Measurements from ENCODE around the gene DNM3. TPM values are rescaled to one million over a fixed set of nuclear protein-coding genes. Genes with fewer than 3 reads are reported as not detected.

The DNM3 gene
- total and polyA plus RNA-seq, 9 of the 15 experiments (the other 6 are each of a cell fraction or from before 2014, with no cell fraction given): 0.08 to 0.36 (median 0.22) TPM; not detected in 1

DNA sequence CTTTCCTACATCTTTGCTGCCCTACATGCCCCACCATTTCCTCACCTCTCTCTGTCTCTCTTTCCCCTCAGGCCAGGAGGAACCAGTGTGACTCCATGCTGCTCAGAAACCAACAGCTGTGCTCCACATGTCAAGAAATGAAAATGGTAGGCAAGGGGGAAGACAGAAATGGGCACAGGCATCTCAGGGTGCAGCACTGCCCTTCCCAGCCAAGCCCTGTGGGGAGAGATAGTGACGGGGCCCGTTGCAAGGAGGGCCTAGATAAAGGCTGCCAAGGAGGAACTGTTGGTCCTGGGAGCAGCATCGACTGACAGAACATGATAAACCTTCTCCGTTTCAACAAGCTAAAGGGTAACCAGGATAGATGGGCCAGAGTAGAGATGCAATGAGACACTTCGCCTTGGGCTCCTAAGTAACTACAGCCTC, 615.1 kb downstream of the DNM3 start (continued):
- TF ChIP-seq, protein P1, sequence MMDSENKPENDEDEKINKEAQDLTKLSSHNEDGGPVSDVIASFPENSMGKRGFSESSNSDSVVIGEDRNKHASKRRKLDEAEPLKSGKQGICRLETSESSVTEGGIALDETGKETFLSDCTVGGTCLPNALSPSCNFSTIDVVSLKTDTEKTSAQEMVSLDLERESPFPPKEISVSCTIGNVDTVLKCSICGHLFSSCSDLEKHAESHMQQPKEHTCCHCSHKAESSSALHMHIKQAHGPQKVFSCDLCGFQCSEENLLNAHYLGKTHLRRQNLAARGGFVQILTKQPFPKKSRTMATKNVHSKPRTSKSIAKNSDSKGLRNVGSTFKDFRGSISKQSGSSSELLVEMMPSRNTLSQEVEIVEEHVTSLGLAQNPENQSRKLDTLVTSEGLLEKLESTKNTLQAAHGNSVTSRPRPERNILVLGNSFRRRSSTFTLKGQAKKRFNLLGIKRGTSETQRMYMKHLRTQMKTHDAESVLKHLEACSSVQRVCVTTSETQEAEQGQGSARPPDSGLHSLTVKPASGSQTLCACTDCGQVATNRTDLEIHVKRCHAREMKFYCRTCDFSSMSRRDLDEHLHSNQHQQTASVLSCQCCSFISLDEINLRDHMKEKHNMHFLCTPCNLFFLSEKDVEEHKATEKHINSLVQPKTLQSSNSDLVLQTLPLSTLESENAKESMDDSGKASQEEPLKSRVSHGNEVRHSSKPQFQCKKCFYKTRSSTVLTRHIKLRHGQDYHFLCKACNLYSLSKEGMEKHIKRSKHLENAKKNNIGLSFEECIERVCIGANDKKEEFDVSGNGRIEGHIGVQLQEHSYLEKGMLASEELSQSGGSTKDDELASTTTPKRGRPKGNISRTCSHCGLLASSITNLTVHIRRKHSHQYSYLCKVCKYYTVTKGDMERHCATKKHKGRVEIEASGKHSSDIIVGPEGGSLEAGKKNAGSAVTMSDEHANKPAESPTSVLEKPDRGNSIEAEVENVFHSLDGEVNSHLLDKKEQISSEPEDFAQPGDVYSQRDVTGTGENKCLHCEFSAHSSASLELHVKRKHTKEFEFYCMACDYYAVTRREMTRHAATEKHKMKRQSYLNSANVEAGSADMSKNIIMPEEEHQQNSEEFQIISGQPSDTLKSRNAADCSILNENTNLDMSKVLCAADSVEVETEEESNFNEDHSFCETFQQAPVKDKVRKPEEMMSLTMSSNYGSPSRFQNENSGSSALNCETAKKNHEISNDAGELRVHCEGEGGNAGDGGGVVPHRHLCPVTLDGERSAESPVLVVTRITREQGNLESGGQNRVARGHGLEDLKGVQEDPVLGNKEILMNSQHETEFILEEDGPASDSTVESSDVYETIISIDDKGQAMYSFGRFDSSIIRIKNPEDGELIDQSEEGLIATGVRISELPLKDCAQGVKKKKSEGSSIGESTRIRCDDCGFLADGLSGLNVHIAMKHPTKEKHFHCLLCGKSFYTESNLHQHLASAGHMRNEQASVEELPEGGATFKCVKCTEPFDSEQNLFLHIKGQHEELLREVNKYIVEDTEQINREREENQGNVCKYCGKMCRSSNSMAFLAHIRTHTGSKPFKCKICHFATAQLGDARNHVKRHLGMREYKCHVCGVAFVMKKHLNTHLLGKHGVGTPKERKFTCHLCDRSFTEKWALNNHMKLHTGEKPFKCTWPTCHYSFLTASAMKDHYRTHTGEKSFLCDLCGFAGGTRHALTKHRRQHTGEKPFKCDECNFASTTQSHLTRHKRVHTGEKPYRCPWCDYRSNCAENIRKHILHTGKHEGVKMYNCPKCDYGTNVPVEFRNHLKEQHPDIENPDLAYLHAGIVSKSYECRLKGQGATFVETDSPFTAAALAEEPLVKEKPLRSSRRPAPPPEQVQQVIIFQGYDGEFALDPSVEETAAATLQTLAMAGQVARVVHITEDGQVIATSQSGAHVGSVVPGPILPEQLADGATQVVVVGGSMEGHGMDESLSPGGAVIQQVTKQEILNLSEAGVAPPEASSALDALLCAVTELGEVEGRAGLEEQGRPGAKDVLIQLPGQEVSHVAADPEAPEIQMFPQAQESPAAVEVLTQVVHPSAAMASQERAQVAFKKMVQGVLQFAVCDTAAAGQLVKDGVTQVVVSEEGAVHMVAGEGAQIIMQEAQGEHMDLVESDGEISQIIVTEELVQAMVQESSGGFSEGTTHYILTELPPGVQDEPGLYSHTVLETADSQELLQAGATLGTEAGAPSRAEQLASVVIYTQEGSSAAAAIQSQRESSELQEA (IDR thresholded peaks at IDR 0.05; ENCODE audit: low read depth): no peak
- TF ChIP-seq ZNF274 (IDR thresholded peaks at IDR 0.05; ENCODE audit: borderline replicate concordance, low read depth, low read length) (0 out of 2 replicates have a peak, but pooled peaks have one; percentile 25), HDAC2 (IDR thresholded peaks at IDR 0.05) (peak; percentile 61; the same call in 1 of the 2 replicates), FOXK1 (CRISPR knock-in tag; IDR thresholded peaks at IDR 0.05; ENCODE audit: borderline replicate concordance) (no peak), ZNF584 (CRISPR knock-in tag; IDR thresholded peaks at IDR 0.05; ENCODE audit: low read depth) (peak; percentile 79; the same call in 1 of the 2 replicates), FIP1L1 (IDR thresholded peaks at IDR 0.05; ENCODE audit: low read depth, low read length, poor library complexity, severe bottlenecking) (no peak), HDAC3 (IDR thresholded peaks at IDR 0.05; ENCODE audit: borderline replicate concordance, partially characterized antibody) (peak; percentile 49), KDM1A (IDR thresholded peaks at IDR 0.05) (peak; percentile 52 to 56; a peak in 1 of 4 replicates), POLR2AphosphoS5 (IDR thresholded peaks at IDR 0.05; ENCODE audit: control insufficient read depth, insufficient read depth, low read depth, low read length) (peak; percentile 85), KAT2B (IDR thresholded peaks at IDR 0.05; ENCODE audit: low read depth, low read length) (no peak), STAT5A (IDR thresholded peaks at IDR 0.05; ENCODE audit: borderline replicate concordance, low read length) (peak; percentile 78; the same call in 1 of the 2 replicates), EP400 (IDR thresholded peaks at IDR 0.05) (peak; percentile 17; the same call in 1 of the 2 replicates), KDM2B (CRISPR knock-in tag; IDR thresholded peaks at IDR 0.05) (no peak), PML (IDR thresholded peaks at IDR 0.05; ENCODE audit: low read length) (peak; percentile 83), DMBX1 (CRISPR knock-in tag; IDR thresholded peaks at IDR 0.05; ENCODE audit: borderline replicate concordance) (peak; percentile 95), HDAC8 (tag; IDR thresholded peaks at IDR 0.05) (no peak)
- TF ChIP-seq, protein P2, sequence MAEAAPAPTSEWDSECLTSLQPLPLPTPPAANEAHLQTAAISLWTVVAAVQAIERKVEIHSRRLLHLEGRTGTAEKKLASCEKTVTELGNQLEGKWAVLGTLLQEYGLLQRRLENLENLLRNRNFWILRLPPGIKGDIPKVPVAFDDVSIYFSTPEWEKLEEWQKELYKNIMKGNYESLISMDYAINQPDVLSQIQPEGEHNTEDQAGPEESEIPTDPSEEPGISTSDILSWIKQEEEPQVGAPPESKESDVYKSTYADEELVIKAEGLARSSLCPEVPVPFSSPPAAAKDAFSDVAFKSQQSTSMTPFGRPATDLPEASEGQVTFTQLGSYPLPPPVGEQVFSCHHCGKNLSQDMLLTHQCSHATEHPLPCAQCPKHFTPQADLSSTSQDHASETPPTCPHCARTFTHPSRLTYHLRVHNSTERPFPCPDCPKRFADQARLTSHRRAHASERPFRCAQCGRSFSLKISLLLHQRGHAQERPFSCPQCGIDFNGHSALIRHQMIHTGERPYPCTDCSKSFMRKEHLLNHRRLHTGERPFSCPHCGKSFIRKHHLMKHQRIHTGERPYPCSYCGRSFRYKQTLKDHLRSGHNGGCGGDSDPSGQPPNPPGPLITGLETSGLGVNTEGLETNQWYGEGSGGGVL (CRISPR knock-in tag; IDR thresholded peaks at IDR 0.05): no peak
- TF ChIP-seq, protein P3, sequence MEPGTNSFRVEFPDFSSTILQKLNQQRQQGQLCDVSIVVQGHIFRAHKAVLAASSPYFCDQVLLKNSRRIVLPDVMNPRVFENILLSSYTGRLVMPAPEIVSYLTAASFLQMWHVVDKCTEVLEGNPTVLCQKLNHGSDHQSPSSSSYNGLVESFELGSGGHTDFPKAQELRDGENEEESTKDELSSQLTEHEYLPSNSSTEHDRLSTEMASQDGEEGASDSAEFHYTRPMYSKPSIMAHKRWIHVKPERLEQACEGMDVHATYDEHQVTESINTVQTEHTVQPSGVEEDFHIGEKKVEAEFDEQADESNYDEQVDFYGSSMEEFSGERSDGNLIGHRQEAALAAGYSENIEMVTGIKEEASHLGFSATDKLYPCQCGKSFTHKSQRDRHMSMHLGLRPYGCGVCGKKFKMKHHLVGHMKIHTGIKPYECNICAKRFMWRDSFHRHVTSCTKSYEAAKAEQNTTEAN (CRISPR knock-in tag; IDR thresholded peaks at IDR 0.05): no peak
